Natural killer cell (primary cell): ENCODE results near the gene APBA2. TPM values are rescaled to one million over a fixed set of nuclear protein-coding genes. Genes with fewer than 3 reads are reported as not detected.
A peak's percentile ranks its signal among the peaks of the same experiment; 100 is the strongest.

Experiments
- ATAC-seq, 3 donors: fragments of 150-1000 bp in 2 of 3; fragments of 200-7000 bp in 1 of 3; cut with Tn5 transposase; 1 replicate in 1 of 3; 2 replicates in 2 of 3; pipeline ENCODE4 v1.10.0; 2021; ENCODE audit warnings: mild to moderate bottlenecking in 2 of 3, moderate library complexity in 2 of 3
- DNase-seq, 2 donors: peaks; one replicate each; pipeline versions ENCODE4 v3.0.0 to v3.0.0-alpha.2; 2013 to 2021; ENCODE audit warnings: mixed read lengths in 1 of 2
- H3K27ac ChIP-seq: one replicate; pipeline ENCODE4 v1.5.1; 2013; ENCODE audit warnings: mild to moderate bottlenecking, low read length
- H3K27me3 ChIP-seq: one replicate; pipeline ENCODE4 v1.6.1; 2013; ENCODE audit warnings: low read length; ENCODE audit not compliant: control insufficient read depth, insufficient read depth
- H3K36me3 ChIP-seq: one replicate; pipeline ENCODE4 v1.6.1; 2013; ENCODE audit warnings: low read length; ENCODE audit not compliant: control insufficient read depth, insufficient read depth
- H3K4me1 ChIP-seq: one replicate; pipeline ENCODE4 v1.6.1; 2013; ENCODE audit warnings: low read length; ENCODE audit not compliant: control insufficient read depth, insufficient read depth
- H3K4me3 ChIP-seq: one replicate; pipeline ENCODE4 v1.5.1; 2013; ENCODE audit warnings: low read length
- H3K9me3 ChIP-seq: one replicate; pipeline ENCODE4 v1.6.1; 2013; ENCODE audit warnings: low read length; ENCODE audit not compliant: control insufficient read depth, insufficient read depth
- H3K27ac Mint-ChIP-seq, 2 donors: one replicate each; pipeline ENCODE4 v1.8.0; 2022; ENCODE audit warnings: mild to moderate bottlenecking in 2 of 2, mixed read lengths in 2 of 2, moderate library complexity in 1 of 2
- H3K27me3 Mint-ChIP-seq, 2 donors: one replicate each; pipeline ENCODE4 v1.8.0; 2022; ENCODE audit warnings: low read depth in 2 of 2, mixed read lengths in 2 of 2
- H3K36me3 Mint-ChIP-seq: one replicate; pipeline ENCODE4 v1.8.0; 2022; ENCODE audit warnings: mixed read lengths
- H3K4me1 Mint-ChIP-seq, 2 donors: one replicate each; pipeline ENCODE4 v1.8.0; 2022; ENCODE audit warnings: mixed read lengths in 2 of 2
- H3K4me3 Mint-ChIP-seq: one replicate; pipeline ENCODE4 v1.8.0; 2022; ENCODE audit warnings: mild to moderate bottlenecking, moderate library complexity, mixed read lengths
- H3K9me3 Mint-ChIP-seq, 2 donors: one replicate each; pipeline ENCODE4 v1.8.0; 2022; ENCODE audit warnings: mixed read lengths in 2 of 2
- WGBS: methylation state at CpG from one replicate; pipeline ENCODE4 v1.1.7; 2013; ENCODE audit warnings: missing lambda C conversion rate; ENCODE audit not compliant: insufficient coverage; 5-methylcytosine and 5-hydroxymethylcytosine counted together
- intact Hi-C: fragments of 100-400 bp; cut with micrococcal nuclease; formaldehyde crosslinking; loops from one replicate; pipeline ENCODE4 v1.14.2; 2022
- total RNA-seq, 4 donors: library from RNA; stranded (reverse); fragments of 120-200 nt in 1 of 4; gene quantifications; one replicate each; pipeline versions ENCODE4 v1.2.3 to v1.2.4, GENCODE V29; 2013 to 2022
- TF ChIP-seq, protein P1 (sequence below): fragments of 200-600 bp; IDR thresholded peaks from one replicate; pipeline ENCODE4 v1.8.0; 2022; ENCODE audit warnings: antibody characterized with exemption

Gene APBA2
- total RNA-seq, 3 donors from 2014 or later (not counting 1 experiment from before 2014, with no cell fraction given): 96.4 to 119 (median 97.9) TPM

GRCh38 chr15:29061746-29062145, 176.0 kb downstream of the APBA2 start:
- TF ChIP-seq, protein P1, sequence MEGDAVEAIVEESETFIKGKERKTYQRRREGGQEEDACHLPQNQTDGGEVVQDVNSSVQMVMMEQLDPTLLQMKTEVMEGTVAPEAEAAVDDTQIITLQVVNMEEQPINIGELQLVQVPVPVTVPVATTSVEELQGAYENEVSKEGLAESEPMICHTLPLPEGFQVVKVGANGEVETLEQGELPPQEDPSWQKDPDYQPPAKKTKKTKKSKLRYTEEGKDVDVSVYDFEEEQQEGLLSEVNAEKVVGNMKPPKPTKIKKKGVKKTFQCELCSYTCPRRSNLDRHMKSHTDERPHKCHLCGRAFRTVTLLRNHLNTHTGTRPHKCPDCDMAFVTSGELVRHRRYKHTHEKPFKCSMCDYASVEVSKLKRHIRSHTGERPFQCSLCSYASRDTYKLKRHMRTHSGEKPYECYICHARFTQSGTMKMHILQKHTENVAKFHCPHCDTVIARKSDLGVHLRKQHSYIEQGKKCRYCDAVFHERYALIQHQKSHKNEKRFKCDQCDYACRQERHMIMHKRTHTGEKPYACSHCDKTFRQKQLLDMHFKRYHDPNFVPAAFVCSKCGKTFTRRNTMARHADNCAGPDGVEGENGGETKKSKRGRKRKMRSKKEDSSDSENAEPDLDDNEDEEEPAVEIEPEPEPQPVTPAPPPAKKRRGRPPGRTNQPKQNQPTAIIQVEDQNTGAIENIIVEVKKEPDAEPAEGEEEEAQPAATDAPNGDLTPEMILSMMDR: no peak
- H3K4me3 Mint-ChIP-seq: no peak overlapping the region
- ATAC-seq (no peak), DNase-seq (no peak)
- no peaks in the 10 kb centered on the region for H3K27me3 ChIP-seq
- H3K4me1 Mint-ChIP-seq: peaks cover 72 to 82% of the 10 kb centered on the region in 2 donors
- H3K36me3 Mint-ChIP-seq: no peaks in the 10 kb centered on the region
- no peaks in the 10 kb centered on the region for H3K9me3 Mint-ChIP-seq
- H3K27me3 Mint-ChIP-seq: no peaks in the 10 kb centered on the region
- intact Hi-C loops: no loop called here
- peak overlapping the region in 1 of 2 donors; percentile 64 for H3K27ac Mint-ChIP-seq
- no peak overlapping the region for H3K27ac ChIP-seq
- H3K4me1 ChIP-seq: peaks cover 31% of the 10 kb centered on the region
- no peaks in the 10 kb centered on the region for H3K9me3 ChIP-seq
- H3K4me3 ChIP-seq: no peak overlapping the region
- WGBS: 95% methylated on average over 6 of the region's 6 CpGs
- H3K36me3 ChIP-seq: no peaks in the 10 kb centered on the region

- H3K27ac Mint-ChIP-seq: peak overlapping the region in 1 of 2 donors; percentile 64
- H3K27ac ChIP-seq: no peak overlapping the region
- H3K27me3 Mint-ChIP-seq: no peaks in the 10 kb centered on the region
- H3K4me3 Mint-ChIP-seq: no peak overlapping the region
- H3K9me3 Mint-ChIP-seq: no peaks in the 10 kb centered on the region
- DNase-seq (no peak), ATAC-seq (no peak)
- intact Hi-C loops: no loop called here
- H3K4me1 ChIP-seq: peaks cover 36% of the 10 kb centered on the region
- WGBS: 91% methylated on average over 10 of the region's 10 CpGs
- no peaks in the 10 kb centered on the region for H3K36me3 Mint-ChIP-seq
- H3K4me1 Mint-ChIP-seq: peaks cover 72 to 83% of the 10 kb centered on the region in 2 donors
- H3K9me3 ChIP-seq: no peaks in the 10 kb centered on the region
- no peak overlapping the region for H3K4me3 ChIP-seq
- H3K36me3 ChIP-seq: no peaks in the 10 kb centered on the region
- TF ChIP-seq, protein P1: no peak
- no peaks in the 10 kb centered on the region for H3K27me3 ChIP-seq
These were observed 176.4 kb downstream of the APBA2 start for GRCh38 chr15:29062179-29062591.

GRCh38 chr15:29062626-29063025, 176.9 kb downstream of the APBA2 start:
- 90% methylated on average over 7 of the region's 7 CpGs for WGBS
- Histone ChIP-seq H3K4me3 (no peak overlapping the region), H3K9me3 (no peaks in the 10 kb centered on the region), H3K27ac (no peak overlapping the region), H3K4me1 (peaks cover 38% of the 10 kb centered on the region), H3K27me3 (no peaks in the 10 kb centered on the region), H3K36me3 (no peaks in the 10 kb centered on the region)
- Mint-ChIP-seq H3K27me3 (no peaks in the 10 kb centered on the region), H3K4me3 (no peak overlapping the region), H3K27ac (peak overlapping the region in 1 of 2 donors; percentile 31), H3K4me1 (peaks cover 70 to 83% of the 10 kb centered on the region in 2 donors), H3K9me3 (no peaks in the 10 kb centered on the region), H3K36me3 (no peaks in the 10 kb centered on the region)
- TF ChIP-seq, protein P1: no peak
- DNase-seq: no peak
- intact Hi-C loops: no loop called here
- no peak for ATAC-seq

DNA sequence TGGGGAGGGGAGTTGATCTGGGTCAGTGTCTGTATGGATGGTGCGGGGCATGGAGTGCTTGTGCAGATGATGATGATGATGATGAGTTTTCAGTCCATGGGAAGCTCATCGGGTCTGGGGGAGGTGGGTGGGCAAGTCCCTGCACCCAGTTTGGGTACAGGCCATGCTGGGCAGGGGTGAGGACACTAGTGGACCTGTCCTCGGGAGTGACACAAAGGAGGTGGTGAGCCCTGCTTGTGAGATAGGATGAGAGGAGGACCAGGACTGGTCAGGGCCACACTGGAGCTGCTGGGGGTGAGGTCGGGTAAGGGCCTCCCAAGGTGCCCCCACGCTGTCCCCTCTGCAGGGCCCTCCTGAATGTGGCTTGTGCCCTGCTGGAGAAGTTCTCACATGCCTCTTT, 177.9 kb downstream of the APBA2 start:
- intact Hi-C loops: no loop called here
- Histone ChIP-seq H3K4me1 (peaks cover 30% of the 10 kb centered on the region), H3K36me3 (no peaks in the 10 kb centered on the region), H3K27me3 (no peaks in the 10 kb centered on the region), H3K4me3 (no peak overlapping the region), H3K27ac (no peak overlapping the region), H3K9me3 (no peaks in the 10 kb centered on the region)
- H3K27me3 Mint-ChIP-seq: no peaks in the 10 kb centered on the region
- peak overlapping the region; percentile 57 to 82 for H3K27ac Mint-ChIP-seq
- H3K36me3 Mint-ChIP-seq: no peaks in the 10 kb centered on the region
- no peak for DNase-seq
- peaks cover 64 to 76% of the 10 kb centered on the region in 2 donors for H3K4me1 Mint-ChIP-seq
- TF ChIP-seq, protein P1: no peak
- H3K9me3 Mint-ChIP-seq: no peaks in the 10 kb centered on the region
- no peak for ATAC-seq
- 89% methylated on average over 5 of the region's 5 CpGs for WGBS
- no peak overlapping the region for H3K4me3 Mint-ChIP-seq
